Brain microvascular endothelial cell (primary cell): ENCODE measurements around the gene IGFN1.

Experiments
- DNase-seq: peaks from one replicate; pipeline ENCODE4 v3.0.0-alpha.2; 2020
- H3K27ac ChIP-seq: fragments of 250-450 bp; sonication (Bioruptor Pico); 2 replicates; pipeline ENCODE4 v1.5.1; 2020; ENCODE audit warnings: mild to moderate bottlenecking, moderate library complexity
- H3K27me3 ChIP-seq: fragments of 250-450 bp; sonication (Bioruptor Pico); replicated peaks from 2 replicates; pipeline ENCODE4 v1.5.1; 2020; ENCODE audit warnings: mild to moderate bottlenecking
- H3K36me3 ChIP-seq: fragments of 250-450 bp; sonication (Bioruptor Pico); replicated peaks from 2 replicates; pipeline ENCODE4 v1.5.1; 2020; ENCODE audit warnings: mild to moderate bottlenecking
- H3K4me3 ChIP-seq: 2 replicates; pipeline ENCODE4 v1.5.1; 2011; ENCODE audit warnings: low read depth, mild to moderate bottlenecking, control low read depth, low read length, moderate library complexity
- CTCF ChIP-seq: IDR thresholded peaks from 2 replicates; pipeline ENCODE4 v1.5.1; 2011; ENCODE audit warnings: low read depth, mild to moderate bottlenecking, moderate library complexity, low read length, control low read depth, inconsistent platforms; ENCODE audit errors: missing control alignments
- in situ Hi-C: cut with HindIII; loops from 2 replicates; pipeline ENCODE4 v1.10.0; 2017; ENCODE audit warnings: low sequenced_read_pairs, low pct_ligation_motif_present

Gene IGFN1

DNA sequence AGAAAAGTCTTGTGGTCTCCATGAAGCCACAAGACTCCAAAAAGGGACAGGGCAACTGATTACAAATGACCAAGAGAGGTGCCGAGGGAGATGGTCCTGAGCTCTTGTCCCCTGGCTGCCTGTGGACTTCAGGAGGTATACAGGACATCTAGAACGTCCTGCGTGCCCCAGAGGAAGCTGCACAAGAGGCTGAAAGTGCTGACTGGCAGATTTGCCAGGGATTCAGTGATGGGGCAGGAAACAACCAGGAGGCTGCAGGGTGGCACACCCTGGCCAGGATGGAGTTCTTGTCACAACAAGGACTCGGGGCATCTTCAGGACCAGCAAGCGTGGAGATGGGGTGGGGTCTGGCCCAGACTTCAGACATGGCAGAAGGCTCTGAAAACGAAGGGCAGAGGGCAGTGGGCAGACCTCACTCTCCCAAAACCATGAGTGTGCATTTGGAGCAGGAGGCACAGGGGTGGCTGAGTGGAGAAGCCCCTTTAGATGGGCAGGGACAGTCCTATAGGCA, 79.3 kb downstream of the IGFN1 start:
- no peak overlapping the region for H3K4me3 ChIP-seq
- no peaks in the 10 kb centered on the region for H3K27me3 ChIP-seq
- H3K27ac ChIP-seq = no peak overlapping the region
- H3K36me3 ChIP-seq = no peaks in the 10 kb centered on the region
- TF ChIP-seq CTCF = no peak
- in situ Hi-C loops = no loop called here
- no peak for DNase-seq

GRCh38 chr1:201270616-201271390, 80.2 kb downstream of the IGFN1 start:
- Histone ChIP-seq H3K4me3 (no peak overlapping the region), H3K27ac (no peak overlapping the region), H3K36me3 (no peaks in the 10 kb centered on the region), H3K27me3 (no peaks in the 10 kb centered on the region)
- in situ Hi-C loops = no loop called here
- no peak for TF ChIP-seq CTCF
- DNase-seq = no peak

DNA sequence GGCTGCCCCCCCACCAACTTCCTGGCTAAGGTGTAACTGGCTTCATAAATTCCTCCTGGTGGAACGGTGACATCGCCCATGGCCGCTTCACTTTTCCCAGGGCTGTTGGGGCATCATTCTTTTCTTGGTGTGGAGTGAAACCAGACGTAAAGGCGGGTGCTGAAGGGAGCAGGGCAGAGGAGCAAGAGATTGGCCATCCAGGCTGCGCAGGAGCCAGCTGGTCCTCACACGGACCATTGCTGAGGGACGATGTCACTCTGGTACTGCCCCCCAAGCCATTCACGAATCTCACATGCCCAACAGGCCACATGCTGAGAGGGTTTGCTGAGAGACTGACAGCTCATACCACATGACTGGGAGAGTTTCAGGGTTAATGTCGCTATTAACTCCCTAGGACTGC, 82.2 kb downstream of the IGFN1 start:
- no peak for DNase-seq
- TF ChIP-seq CTCF = no peak
- in situ Hi-C loops = no loop called here
- H3K4me3 ChIP-seq = no peak overlapping the region
- no peak overlapping the region for H3K27ac ChIP-seq
- H3K27me3 ChIP-seq = no peaks in the 10 kb centered on the region
- no peaks in the 10 kb centered on the region for H3K36me3 ChIP-seq

GRCh38 chr1:201274616-201275252, 84.1 kb downstream of the IGFN1 start:
- in situ Hi-C loops = no loop called here
- no peak overlapping the region for H3K27ac ChIP-seq
- no peak for DNase-seq
- no peaks in the 10 kb centered on the region for H3K27me3 ChIP-seq
- no peaks in the 10 kb centered on the region for H3K36me3 ChIP-seq
- no peak overlapping the region for H3K4me3 ChIP-seq
- TF ChIP-seq CTCF = no peak

- Histone ChIP-seq H3K27ac (no peak overlapping the region), H3K4me3 (no peak overlapping the region), H3K27me3 (no peaks in the 10 kb centered on the region), H3K36me3 (no peaks in the 10 kb centered on the region)
- peak; percentile 49 for DNase-seq
- TF ChIP-seq CTCF = no peak
- in situ Hi-C loops = no loop called here
Measured at GRCh38 chr1:201275253-201275666, 84.6 kb downstream of the IGFN1 start.
